ENCODE measurements around the gene INPP5A. TPM values are rescaled to one million over a fixed set of nuclear protein-coding genes. Genes with fewer than 3 reads are reported as not detected.

INPP5A gene
- total RNA-seq, 2 donors from 2014 or later: 20.7 to 26.7 TPM

GRCh38 chr10:132803416-132804210, 266.0 kb downstream of the INPP5A start:
- 91 to 95% methylated on average over 20 to 34 of the region's 34 CpGs for WGBS, 2 experiments (ENCODE audit: insufficient coverage in 1 of 2, insufficient read length in 1 of 2)
- H3K4me3 Mint-ChIP-seq: no peak overlapping the region
- H3K9me3 Mint-ChIP-seq: peaks cover 13% of the 10 kb centered on the region
- H3K27ac ChIP-seq (ENCODE audit: low read depth, low read length): no peak overlapping the region
- no peaks in the 10 kb centered on the region for H3K36me3 Mint-ChIP-seq (ENCODE audit: low read depth)
- no peak overlapping the region for H3K9ac ChIP-seq (ENCODE audit: extremely low read depth, low read length, poor library complexity, severe bottlenecking)
- H3K27me3 ChIP-seq (ENCODE audit: control insufficient read depth, insufficient read depth, low read length, poor library complexity, severe bottlenecking): no peaks in the 10 kb centered on the region
- no peak for DNase-seq
- no peak for TF ChIP-seq CTCF (conservative IDR thresholded peaks at IDR 0.05)
- no peak overlapping the region for H3K4me3 ChIP-seq (ENCODE audit: low read length)
- no peaks in the 10 kb centered on the region for H3K9me3 ChIP-seq (ENCODE audit: control insufficient read depth, low read length)
- no peaks in the 10 kb centered on the region for H3K36me3 ChIP-seq (ENCODE audit: control insufficient read depth, insufficient read depth, low read length)
- no peaks in the 10 kb centered on the region for H3K4me1 Mint-ChIP-seq
- H3K27me3 Mint-ChIP-seq (ENCODE audit: insufficient read depth): no peaks in the 10 kb centered on the region
- H3K4me1 ChIP-seq (ENCODE audit: control insufficient read depth, insufficient read depth, low read length): no peaks in the 10 kb centered on the region
- no peak overlapping the region for H3K27ac Mint-ChIP-seq

DNA sequence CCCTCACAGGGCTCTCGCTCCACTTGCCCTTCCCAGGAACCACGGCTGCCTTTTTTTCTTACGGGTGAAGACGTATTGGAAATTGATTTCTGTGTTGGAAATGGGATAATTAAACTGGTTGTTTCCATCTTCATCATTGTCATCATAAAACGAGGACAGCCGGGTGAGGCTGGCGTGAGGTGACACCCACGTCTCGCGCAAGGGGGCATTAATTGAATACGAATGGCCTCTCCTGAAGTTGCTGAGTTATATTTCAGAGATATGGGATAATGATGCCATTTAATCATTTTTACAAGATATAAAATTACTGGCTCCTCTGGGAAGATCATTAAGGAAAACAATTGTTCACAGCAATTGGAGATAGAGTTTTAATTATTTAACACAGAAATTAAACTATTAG, 266.7 kb downstream of the INPP5A start:
- H3K4me3 Mint-ChIP-seq: no peak overlapping the region
- no peak overlapping the region for H3K27ac Mint-ChIP-seq
- DNase-seq: no peak
- Histone ChIP-seq H3K4me1 (ENCODE audit: control insufficient read depth, insufficient read depth, low read length) (no peaks in the 10 kb centered on the region), H3K27ac (ENCODE audit: low read depth, low read length) (no peak overlapping the region), H3K9me3 (ENCODE audit: control insufficient read depth, low read length) (no peaks in the 10 kb centered on the region), H3K4me3 (ENCODE audit: low read length) (no peak overlapping the region), H3K27me3 (ENCODE audit: control insufficient read depth, insufficient read depth, low read length, poor library complexity, severe bottlenecking) (no peaks in the 10 kb centered on the region), H3K9ac (ENCODE audit: extremely low read depth, low read length, poor library complexity, severe bottlenecking) (no peak overlapping the region), H3K36me3 (ENCODE audit: control insufficient read depth, insufficient read depth, low read length) (no peaks in the 10 kb centered on the region)
- TF ChIP-seq CTCF (conservative IDR thresholded peaks at IDR 0.05): no peak
- no peaks in the 10 kb centered on the region for H3K4me1 Mint-ChIP-seq
- no peaks in the 10 kb centered on the region for H3K27me3 Mint-ChIP-seq (ENCODE audit: insufficient read depth)
- 93 to 100% methylated on average over 4 to 11 of the region's 11 CpGs for WGBS, 2 experiments (ENCODE audit: insufficient coverage in 1 of 2, insufficient read length in 1 of 2)
- no peaks in the 10 kb centered on the region for H3K36me3 Mint-ChIP-seq (ENCODE audit: low read depth)
- peaks cover 13% of the 10 kb centered on the region for H3K9me3 Mint-ChIP-seq

GRCh38 chr10:132804785-132805426, 267.3 kb downstream of the INPP5A start:
- H3K9me3 Mint-ChIP-seq: peaks cover 13% of the 10 kb centered on the region

More at GRCh38 chr10:132804785-132805426, 267.3 kb downstream of the INPP5A start:
- Mint-ChIP-seq H3K27ac (no peak overlapping the region), H3K27me3 (ENCODE audit: insufficient read depth) (no peaks in the 10 kb centered on the region), H3K36me3 (ENCODE audit: low read depth) (no peaks in the 10 kb centered on the region), H3K4me3 (no peak overlapping the region), H3K4me1 (no peaks in the 10 kb centered on the region)
- no peaks in the 10 kb centered on the region for H3K27me3 ChIP-seq (ENCODE audit: control insufficient read depth, insufficient read depth, low read length, poor library complexity, severe bottlenecking)
- H3K27ac ChIP-seq (ENCODE audit: low read depth, low read length): no peak overlapping the region
- H3K4me3 ChIP-seq (ENCODE audit: low read length): no peak overlapping the region
- H3K36me3 ChIP-seq (ENCODE audit: control insufficient read depth, insufficient read depth, low read length): no peaks in the 10 kb centered on the region
- H3K9ac ChIP-seq (ENCODE audit: extremely low read depth, low read length, poor library complexity, severe bottlenecking): no peak overlapping the region
- WGBS, 2 experiments (ENCODE audit: insufficient coverage in 1 of 2, insufficient read length in 1 of 2): 85 to 97% methylated on average over 12 to 23 of the region's 23 CpGs
- no peaks in the 10 kb centered on the region for H3K4me1 ChIP-seq (ENCODE audit: control insufficient read depth, insufficient read depth, low read length)
- H3K9me3 ChIP-seq (ENCODE audit: control insufficient read depth, low read length): no peaks in the 10 kb centered on the region
- no peak for DNase-seq
- no peak for TF ChIP-seq CTCF (conservative IDR thresholded peaks at IDR 0.05)
